NB4 (cell line): Measurements from ENCODE around the gene ETV4.

Source experiments
- CTCF ChIP-seq: IDR thresholded peaks from one replicate; pipeline ENCODE4 v1.5.1; 2012; ENCODE audit warnings: low read depth, low read length
- MYC ChIP-seq: IDR thresholded peaks from 2 replicates; pipeline ENCODE4 v1.6.1; 2011; ENCODE audit warnings: low read depth, low read length
- POLR2A ChIP-seq: IDR thresholded peaks from 2 replicates; pipeline ENCODE4 v1.6.1; 2011; ENCODE audit warnings: mild to moderate bottlenecking; ENCODE audit not compliant: insufficient read length; ENCODE audit errors: extremely low read depth

GRCh38 chr17:43560461-43561427, 14.6 kb upstream of the ETV4 start:
- TF ChIP-seq CTCF (no peak), POLR2A (no peak), MYC (no peak)
